ENCODE results near the gene RMC1.

- TF ChIP-seq, protein P1, sequence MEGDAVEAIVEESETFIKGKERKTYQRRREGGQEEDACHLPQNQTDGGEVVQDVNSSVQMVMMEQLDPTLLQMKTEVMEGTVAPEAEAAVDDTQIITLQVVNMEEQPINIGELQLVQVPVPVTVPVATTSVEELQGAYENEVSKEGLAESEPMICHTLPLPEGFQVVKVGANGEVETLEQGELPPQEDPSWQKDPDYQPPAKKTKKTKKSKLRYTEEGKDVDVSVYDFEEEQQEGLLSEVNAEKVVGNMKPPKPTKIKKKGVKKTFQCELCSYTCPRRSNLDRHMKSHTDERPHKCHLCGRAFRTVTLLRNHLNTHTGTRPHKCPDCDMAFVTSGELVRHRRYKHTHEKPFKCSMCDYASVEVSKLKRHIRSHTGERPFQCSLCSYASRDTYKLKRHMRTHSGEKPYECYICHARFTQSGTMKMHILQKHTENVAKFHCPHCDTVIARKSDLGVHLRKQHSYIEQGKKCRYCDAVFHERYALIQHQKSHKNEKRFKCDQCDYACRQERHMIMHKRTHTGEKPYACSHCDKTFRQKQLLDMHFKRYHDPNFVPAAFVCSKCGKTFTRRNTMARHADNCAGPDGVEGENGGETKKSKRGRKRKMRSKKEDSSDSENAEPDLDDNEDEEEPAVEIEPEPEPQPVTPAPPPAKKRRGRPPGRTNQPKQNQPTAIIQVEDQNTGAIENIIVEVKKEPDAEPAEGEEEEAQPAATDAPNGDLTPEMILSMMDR (IDR thresholded peaks at IDR 0.05; ENCODE audit: insufficient read depth, low read length, poor library complexity, severe bottlenecking): no peak
- no peak for TF ChIP-seq EZH2phosphoT487 (conservative IDR thresholded peaks at IDR 0.05; ENCODE audit: low read length)
Measured at GRCh38 chr18:23453680-23454058, 49.6 kb upstream of the RMC1 start.
